SU-DHL-6 (cell line): ENCODE results near the gene TNFRSF17.

ENCODE experiments used
- H2AFZ ChIP-seq: fragments of 200-600 bp; sonication (generic); 2 replicates; pipeline ENCODE4 v1.6.1; 2014; ENCODE audit warnings: low read depth, mild to moderate bottlenecking, moderate library complexity, mixed read lengths, antibody characterized with exemption, low read length; ENCODE audit not compliant: severe bottlenecking
- H3F3A ChIP-seq: fragments of 200-600 bp; shearing (Covaris generic); 2 replicates; pipeline ENCODE4 v1.6.0; 2016; ENCODE audit warnings: antibody characterized with exemption, mild to moderate bottlenecking; ENCODE audit not compliant: insufficient read depth
- H3K27ac ChIP-seq: fragments of 200-600 bp; sonication (generic); 2 replicates; pipeline ENCODE4 v1.5.1; 2016; ENCODE audit warnings: low read depth, mild to moderate bottlenecking, low read length, moderate library complexity, mixed read lengths
- H3K27me3 ChIP-seq: fragments of 200-600 bp; sonication (generic), shearing (Covaris generic); 2 replicates; pipeline ENCODE4 v1.6.0; 2014; ENCODE audit warnings: mild to moderate bottlenecking, low read length
- H3K36me3 ChIP-seq: fragments of 200-600 bp; sonication (generic); 2 replicates; pipeline ENCODE4 v1.6.1; 2014; ENCODE audit warnings: mild to moderate bottlenecking, low read length, mixed read lengths
- H3K4me2 ChIP-seq: fragments of 300-600, 200-600 bp; shearing (Covaris generic), sonication (generic); 2 replicates; pipeline ENCODE4 v1.6.0; 2014; ENCODE audit warnings: low read length, low read depth, mild to moderate bottlenecking; ENCODE audit not compliant: poor library complexity, severe bottlenecking
- H3K4me3 ChIP-seq: fragments of 200-600 bp; sonication (generic); 2 replicates; pipeline ENCODE4 v1.5.1; 2014; ENCODE audit warnings: antibody characterized with exemption, low read length, mild to moderate bottlenecking, mixed read lengths; ENCODE audit not compliant: insufficient read depth, poor library complexity, severe bottlenecking
- H3K79me2 ChIP-seq: fragments of 200-600 bp; sonication (generic); 2 replicates; pipeline ENCODE4 v1.6.1; 2014; ENCODE audit warnings: mild to moderate bottlenecking, low read length, moderate library complexity; ENCODE audit not compliant: insufficient read depth
- H3K9ac ChIP-seq: fragments of 200-600 bp; sonication (generic); 2 replicates; pipeline ENCODE4 v1.7.0; 2014; ENCODE audit warnings: mild to moderate bottlenecking, low read length
- H3K9me2 ChIP-seq: fragments of 200-600 bp; sonication (generic); replicated peaks from 2 replicates; pipeline ENCODE4 v1.6.1; 2014; ENCODE audit warnings: low read length; ENCODE audit not compliant: insufficient read depth
- H3K9me3 ChIP-seq: fragments of 200-600 bp; sonication (generic); 2 replicates; pipeline ENCODE4 v1.6.1; 2014; ENCODE audit warnings: low read length, mixed read lengths; ENCODE audit not compliant: insufficient read depth
- H4K20me1 ChIP-seq: fragments of 200-600 bp; sonication (generic); 2 replicates; pipeline ENCODE4 v1.6.1; 2014; ENCODE audit warnings: low read depth, mild to moderate bottlenecking, antibody characterized with exemption, low read length, moderate library complexity, mixed read lengths
- EZH2phosphoT487 ChIP-seq: fragments of 200-600 bp; sonication (generic), shearing (Covaris generic); conservative IDR thresholded peaks from 2 replicates; pipeline ENCODE4 v1.6.1; 2018; ENCODE audit warnings: mild to moderate bottlenecking, antibody characterized with exemption, low read length, moderate library complexity, mixed read lengths
- TF ChIP-seq, protein P1 (sequence below): fragments of 200-600 bp; sonication (generic); IDR thresholded peaks from one replicate; pipeline ENCODE4 v1.5.1; 2017; ENCODE audit warnings: antibody characterized with exemption, mild to moderate bottlenecking, low read length, moderate library complexity; ENCODE audit not compliant: insufficient read depth, poor library complexity, severe bottlenecking

Gene TNFRSF17

DNA sequence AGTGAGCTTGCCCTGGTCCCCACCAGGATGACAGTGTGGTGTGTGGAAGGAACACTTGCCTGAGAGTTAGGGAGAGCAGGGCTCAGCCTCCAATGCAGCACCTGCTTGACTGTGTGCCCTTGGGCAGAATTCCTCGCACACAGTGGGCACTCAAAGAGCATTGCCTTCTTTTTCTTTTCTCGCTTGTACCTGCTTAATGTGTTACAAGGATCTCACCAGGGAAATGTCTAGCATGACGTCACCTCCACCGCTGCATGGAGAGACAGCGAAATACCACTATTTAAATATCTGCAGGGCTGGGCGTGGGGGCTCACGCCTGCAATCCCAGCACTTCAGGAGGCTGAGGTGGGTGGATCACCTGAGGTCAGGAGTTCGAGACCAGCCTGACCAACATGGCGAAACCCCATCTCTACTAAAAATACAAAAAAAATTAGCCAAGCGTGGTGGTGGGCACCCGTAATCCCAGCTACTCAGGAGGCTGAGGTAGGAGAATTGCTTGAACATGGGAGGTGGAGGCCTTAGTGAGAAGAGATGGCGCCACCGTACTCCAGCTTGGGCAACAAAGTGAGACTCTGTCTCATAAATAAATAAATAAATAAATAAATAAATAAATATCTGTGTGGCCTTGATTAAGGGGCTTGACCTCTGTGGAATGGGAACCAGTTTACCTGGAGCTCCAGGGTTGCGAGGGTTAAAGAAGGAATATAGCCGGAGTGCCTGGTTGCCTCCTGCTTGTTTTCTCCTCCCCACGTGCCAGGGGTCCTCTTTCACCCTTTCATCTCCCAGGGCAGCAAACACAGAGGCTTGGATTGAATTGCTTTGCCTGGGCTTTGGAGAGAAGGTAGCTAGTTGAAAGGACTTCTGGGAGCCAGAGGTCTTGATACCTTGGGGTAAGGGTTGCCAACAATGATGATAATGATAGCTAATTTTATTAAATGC is 27.8 kb downstream of the TNFRSF17 start:
- no peak overlapping the region for H2AFZ ChIP-seq
- H3F3A ChIP-seq, result no peaks in the 10 kb centered on the region
- H3K27me3 ChIP-seq, result no peaks in the 10 kb centered on the region
- no peaks in the 10 kb centered on the region for H3K9me3 ChIP-seq
- H3K27ac ChIP-seq, result no peak overlapping the region
- TF ChIP-seq, protein P1, sequence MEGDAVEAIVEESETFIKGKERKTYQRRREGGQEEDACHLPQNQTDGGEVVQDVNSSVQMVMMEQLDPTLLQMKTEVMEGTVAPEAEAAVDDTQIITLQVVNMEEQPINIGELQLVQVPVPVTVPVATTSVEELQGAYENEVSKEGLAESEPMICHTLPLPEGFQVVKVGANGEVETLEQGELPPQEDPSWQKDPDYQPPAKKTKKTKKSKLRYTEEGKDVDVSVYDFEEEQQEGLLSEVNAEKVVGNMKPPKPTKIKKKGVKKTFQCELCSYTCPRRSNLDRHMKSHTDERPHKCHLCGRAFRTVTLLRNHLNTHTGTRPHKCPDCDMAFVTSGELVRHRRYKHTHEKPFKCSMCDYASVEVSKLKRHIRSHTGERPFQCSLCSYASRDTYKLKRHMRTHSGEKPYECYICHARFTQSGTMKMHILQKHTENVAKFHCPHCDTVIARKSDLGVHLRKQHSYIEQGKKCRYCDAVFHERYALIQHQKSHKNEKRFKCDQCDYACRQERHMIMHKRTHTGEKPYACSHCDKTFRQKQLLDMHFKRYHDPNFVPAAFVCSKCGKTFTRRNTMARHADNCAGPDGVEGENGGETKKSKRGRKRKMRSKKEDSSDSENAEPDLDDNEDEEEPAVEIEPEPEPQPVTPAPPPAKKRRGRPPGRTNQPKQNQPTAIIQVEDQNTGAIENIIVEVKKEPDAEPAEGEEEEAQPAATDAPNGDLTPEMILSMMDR, result no peak
- no peak for TF ChIP-seq EZH2phosphoT487
- H3K4me3 ChIP-seq, result no peak overlapping the region
- H3K4me2 ChIP-seq, result no peak overlapping the region
- H3K79me2 ChIP-seq, result peaks cover 51% of the 10 kb centered on the region
- H3K36me3 ChIP-seq, result no peaks in the 10 kb centered on the region
- H4K20me1 ChIP-seq, result no peaks in the 10 kb centered on the region
- H3K9ac ChIP-seq, result no peak overlapping the region
- H3K9me2 ChIP-seq, result no peaks in the 10 kb centered on the region

GRCh38 chr16:11994143-11995119 is 29.4 kb downstream of the TNFRSF17 start:
- H3K9ac ChIP-seq, result no peak overlapping the region
- H3K9me2 ChIP-seq, result no peaks in the 10 kb centered on the region
- no peak overlapping the region for H3K4me2 ChIP-seq
- no peaks in the 10 kb centered on the region for H3K27me3 ChIP-seq
- H4K20me1 ChIP-seq, result no peaks in the 10 kb centered on the region
- no peak overlapping the region for H3K4me3 ChIP-seq
- no peak for TF ChIP-seq EZH2phosphoT487
- TF ChIP-seq, protein P1, result no peak
- no peaks in the 10 kb centered on the region for H3K36me3 ChIP-seq
- peaks cover 39% of the 10 kb centered on the region for H3K79me2 ChIP-seq
- H3K9me3 ChIP-seq, result no peaks in the 10 kb centered on the region
- H3F3A ChIP-seq, result no peaks in the 10 kb centered on the region
- H2AFZ ChIP-seq, result no peak overlapping the region
- H3K27ac ChIP-seq, result no peak overlapping the region

DNA sequence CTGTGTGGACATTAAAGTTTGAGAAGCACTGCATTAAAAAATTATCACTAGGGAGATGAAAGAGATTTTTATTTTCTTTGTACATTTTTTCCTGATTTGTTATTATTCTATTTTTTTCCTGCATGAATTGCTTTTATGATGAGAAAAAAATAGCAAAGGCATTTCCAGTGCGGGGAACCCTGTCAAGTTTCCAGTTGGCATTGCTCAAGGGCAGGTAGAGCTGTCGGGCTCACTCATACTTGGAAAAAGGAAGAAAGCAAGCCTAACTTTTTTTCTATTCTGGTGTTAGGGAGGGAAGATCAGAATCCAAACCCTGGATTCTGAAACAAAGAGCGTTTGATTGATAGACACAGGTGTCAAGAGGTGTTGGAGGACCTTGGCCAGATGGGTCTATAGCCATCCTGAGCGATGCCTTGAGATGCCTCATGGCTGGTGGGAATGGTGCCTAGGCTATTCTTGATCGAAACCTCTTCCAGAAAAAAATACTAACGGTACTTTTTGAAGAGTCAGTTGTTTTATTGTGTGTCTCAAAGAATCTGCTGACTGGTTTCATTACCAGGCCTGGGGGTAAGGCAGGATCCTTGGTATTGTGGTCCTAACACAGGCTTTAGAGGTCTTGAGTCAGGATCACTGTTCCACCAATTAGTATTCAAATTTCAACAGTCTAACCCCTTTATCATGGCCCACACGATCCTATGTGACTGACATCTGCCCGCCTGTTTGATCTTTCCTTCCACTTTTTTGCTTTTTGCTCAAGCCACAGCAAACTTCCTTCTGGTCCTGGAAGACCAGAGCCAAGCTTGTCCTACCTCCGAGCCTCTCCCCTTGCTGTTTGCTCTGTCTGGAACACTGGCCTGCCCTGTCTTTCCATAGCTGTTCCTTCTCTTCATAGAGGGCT is 31.7 kb downstream of the TNFRSF17 start:
- H3K9me3 ChIP-seq, result no peaks in the 10 kb centered on the region
- H3K27me3 ChIP-seq, result no peaks in the 10 kb centered on the region
- peaks cover 21% of the 10 kb centered on the region; the same call in 1 of the 2 replicates for H3K79me2 ChIP-seq
- no peaks in the 10 kb centered on the region for H3K9me2 ChIP-seq
- no peak overlapping the region for H3K4me3 ChIP-seq
- H2AFZ ChIP-seq, result no peak overlapping the region
- no peaks in the 10 kb centered on the region for H3K36me3 ChIP-seq
- H3K27ac ChIP-seq, result no peak overlapping the region
- no peaks in the 10 kb centered on the region for H3F3A ChIP-seq
- H4K20me1 ChIP-seq, result no peaks in the 10 kb centered on the region
- no peak overlapping the region for H3K4me2 ChIP-seq
- TF ChIP-seq, protein P1, result no peak
- no peak for TF ChIP-seq EZH2phosphoT487
- H3K9ac ChIP-seq, result no peak overlapping the region
